H1 (cell line): ENCODE data around the gene SPRYD4. TPM values are rescaled to one million over a fixed set of nuclear protein-coding genes. Genes with fewer than 3 reads are reported as not detected.

Experiments
- ATF3 ChIP-seq: IDR thresholded peaks from 2 replicates; pipeline ENCODE4 v1.6.1; 2011; ENCODE audit warnings: low read depth, mild to moderate bottlenecking, low read length; ENCODE audit not compliant: insufficient read depth
- BACH1 ChIP-seq: IDR thresholded peaks from 2 replicates; pipeline ENCODE4 v1.6.1; 2012; ENCODE audit warnings: low read length, improper control_type of control experiment
- CHD2 ChIP-seq: IDR thresholded peaks from 2 replicates; pipeline ENCODE4 v1.6.1; 2012; ENCODE audit warnings: low read length, improper control_type of control experiment
- HDAC2 ChIP-seq, 2 experiments: fragments of 300-600 bp in 1 of 2; sonication (generic) in 1 of 2; IDR thresholded peaks; 2 replicates each; pipeline ENCODE4 v1.6.1; 2011 to 2012; ENCODE audit warnings: low read depth in 2 of 2, low read length in 2 of 2, mild to moderate bottlenecking in 2 of 2, moderate library complexity in 2 of 2, borderline replicate concordance in 1 of 2, inconsistent platforms in 1 of 2
- POLR2AphosphoS5 ChIP-seq: IDR thresholded peaks from 2 replicates; pipeline ENCODE4 v1.6.1; 2011; ENCODE audit warnings: low read depth, low read length
- RFX5 ChIP-seq: IDR thresholded peaks from 2 replicates; pipeline ENCODE4 v1.6.1; 2011; ENCODE audit warnings: low read depth, low read length, improper control_type of control experiment, borderline replicate concordance
- SRF ChIP-seq: IDR thresholded peaks from 2 replicates; pipeline ENCODE4 v1.6.1; 2011; ENCODE audit warnings: mild to moderate bottlenecking, low read depth, low read length, moderate library complexity
- TCF12 ChIP-seq: IDR thresholded peaks from 2 replicates; pipeline ENCODE4 v1.6.1; 2011; ENCODE audit warnings: low read depth, mild to moderate bottlenecking, low read length
- polyA plus RNA-seq, 7 experiments: library from polyadenylated mRNA; depleted of rRNA in 3 of 7; stranded (reverse) in 5 of 7; unstranded in 2 of 7; fragments of >200 nt in 5 of 7; fragments of 200-250 nt in 2 of 7; gene quantifications; 1 replicate in 5 of 7; 2 replicates in 1 of 7; 4 replicates in 1 of 7; pipeline versions ENCODE4 v1.2.1 to v1.2.3, GENCODE V29; 2011 to 2013; ENCODE audit warnings: missing spikeins in 2 of 7, mixed read lengths in 2 of 7
- total RNA-seq: library from RNA; stranded (reverse); fragmentation: NEBNext Ultra II Directional; extraction: Animal tissue kit (Norgen Biotek cat#: 25700); gene quantifications from 2 replicates; pipeline ENCODE4 v1.2.1, GENCODE V29; 2021
- TF ChIP-seq, protein P1 (sequence below): fragments of 300-600 bp; sonication (generic); IDR thresholded peaks from 2 replicates; pipeline ENCODE4 v1.7.1; 2012; ENCODE audit warnings: low read length, moderate library complexity, mild to moderate bottlenecking, inconsistent platforms; ENCODE audit not compliant: insufficient replicate concordance

The SPRYD4 gene
- total and polyA plus RNA-seq, 2 of the 8 experiments (the other 6 are each of a cell fraction or from before 2014, with no cell fraction given): 4.3 to 5.3 TPM

- TF ChIP-seq, protein P1, sequence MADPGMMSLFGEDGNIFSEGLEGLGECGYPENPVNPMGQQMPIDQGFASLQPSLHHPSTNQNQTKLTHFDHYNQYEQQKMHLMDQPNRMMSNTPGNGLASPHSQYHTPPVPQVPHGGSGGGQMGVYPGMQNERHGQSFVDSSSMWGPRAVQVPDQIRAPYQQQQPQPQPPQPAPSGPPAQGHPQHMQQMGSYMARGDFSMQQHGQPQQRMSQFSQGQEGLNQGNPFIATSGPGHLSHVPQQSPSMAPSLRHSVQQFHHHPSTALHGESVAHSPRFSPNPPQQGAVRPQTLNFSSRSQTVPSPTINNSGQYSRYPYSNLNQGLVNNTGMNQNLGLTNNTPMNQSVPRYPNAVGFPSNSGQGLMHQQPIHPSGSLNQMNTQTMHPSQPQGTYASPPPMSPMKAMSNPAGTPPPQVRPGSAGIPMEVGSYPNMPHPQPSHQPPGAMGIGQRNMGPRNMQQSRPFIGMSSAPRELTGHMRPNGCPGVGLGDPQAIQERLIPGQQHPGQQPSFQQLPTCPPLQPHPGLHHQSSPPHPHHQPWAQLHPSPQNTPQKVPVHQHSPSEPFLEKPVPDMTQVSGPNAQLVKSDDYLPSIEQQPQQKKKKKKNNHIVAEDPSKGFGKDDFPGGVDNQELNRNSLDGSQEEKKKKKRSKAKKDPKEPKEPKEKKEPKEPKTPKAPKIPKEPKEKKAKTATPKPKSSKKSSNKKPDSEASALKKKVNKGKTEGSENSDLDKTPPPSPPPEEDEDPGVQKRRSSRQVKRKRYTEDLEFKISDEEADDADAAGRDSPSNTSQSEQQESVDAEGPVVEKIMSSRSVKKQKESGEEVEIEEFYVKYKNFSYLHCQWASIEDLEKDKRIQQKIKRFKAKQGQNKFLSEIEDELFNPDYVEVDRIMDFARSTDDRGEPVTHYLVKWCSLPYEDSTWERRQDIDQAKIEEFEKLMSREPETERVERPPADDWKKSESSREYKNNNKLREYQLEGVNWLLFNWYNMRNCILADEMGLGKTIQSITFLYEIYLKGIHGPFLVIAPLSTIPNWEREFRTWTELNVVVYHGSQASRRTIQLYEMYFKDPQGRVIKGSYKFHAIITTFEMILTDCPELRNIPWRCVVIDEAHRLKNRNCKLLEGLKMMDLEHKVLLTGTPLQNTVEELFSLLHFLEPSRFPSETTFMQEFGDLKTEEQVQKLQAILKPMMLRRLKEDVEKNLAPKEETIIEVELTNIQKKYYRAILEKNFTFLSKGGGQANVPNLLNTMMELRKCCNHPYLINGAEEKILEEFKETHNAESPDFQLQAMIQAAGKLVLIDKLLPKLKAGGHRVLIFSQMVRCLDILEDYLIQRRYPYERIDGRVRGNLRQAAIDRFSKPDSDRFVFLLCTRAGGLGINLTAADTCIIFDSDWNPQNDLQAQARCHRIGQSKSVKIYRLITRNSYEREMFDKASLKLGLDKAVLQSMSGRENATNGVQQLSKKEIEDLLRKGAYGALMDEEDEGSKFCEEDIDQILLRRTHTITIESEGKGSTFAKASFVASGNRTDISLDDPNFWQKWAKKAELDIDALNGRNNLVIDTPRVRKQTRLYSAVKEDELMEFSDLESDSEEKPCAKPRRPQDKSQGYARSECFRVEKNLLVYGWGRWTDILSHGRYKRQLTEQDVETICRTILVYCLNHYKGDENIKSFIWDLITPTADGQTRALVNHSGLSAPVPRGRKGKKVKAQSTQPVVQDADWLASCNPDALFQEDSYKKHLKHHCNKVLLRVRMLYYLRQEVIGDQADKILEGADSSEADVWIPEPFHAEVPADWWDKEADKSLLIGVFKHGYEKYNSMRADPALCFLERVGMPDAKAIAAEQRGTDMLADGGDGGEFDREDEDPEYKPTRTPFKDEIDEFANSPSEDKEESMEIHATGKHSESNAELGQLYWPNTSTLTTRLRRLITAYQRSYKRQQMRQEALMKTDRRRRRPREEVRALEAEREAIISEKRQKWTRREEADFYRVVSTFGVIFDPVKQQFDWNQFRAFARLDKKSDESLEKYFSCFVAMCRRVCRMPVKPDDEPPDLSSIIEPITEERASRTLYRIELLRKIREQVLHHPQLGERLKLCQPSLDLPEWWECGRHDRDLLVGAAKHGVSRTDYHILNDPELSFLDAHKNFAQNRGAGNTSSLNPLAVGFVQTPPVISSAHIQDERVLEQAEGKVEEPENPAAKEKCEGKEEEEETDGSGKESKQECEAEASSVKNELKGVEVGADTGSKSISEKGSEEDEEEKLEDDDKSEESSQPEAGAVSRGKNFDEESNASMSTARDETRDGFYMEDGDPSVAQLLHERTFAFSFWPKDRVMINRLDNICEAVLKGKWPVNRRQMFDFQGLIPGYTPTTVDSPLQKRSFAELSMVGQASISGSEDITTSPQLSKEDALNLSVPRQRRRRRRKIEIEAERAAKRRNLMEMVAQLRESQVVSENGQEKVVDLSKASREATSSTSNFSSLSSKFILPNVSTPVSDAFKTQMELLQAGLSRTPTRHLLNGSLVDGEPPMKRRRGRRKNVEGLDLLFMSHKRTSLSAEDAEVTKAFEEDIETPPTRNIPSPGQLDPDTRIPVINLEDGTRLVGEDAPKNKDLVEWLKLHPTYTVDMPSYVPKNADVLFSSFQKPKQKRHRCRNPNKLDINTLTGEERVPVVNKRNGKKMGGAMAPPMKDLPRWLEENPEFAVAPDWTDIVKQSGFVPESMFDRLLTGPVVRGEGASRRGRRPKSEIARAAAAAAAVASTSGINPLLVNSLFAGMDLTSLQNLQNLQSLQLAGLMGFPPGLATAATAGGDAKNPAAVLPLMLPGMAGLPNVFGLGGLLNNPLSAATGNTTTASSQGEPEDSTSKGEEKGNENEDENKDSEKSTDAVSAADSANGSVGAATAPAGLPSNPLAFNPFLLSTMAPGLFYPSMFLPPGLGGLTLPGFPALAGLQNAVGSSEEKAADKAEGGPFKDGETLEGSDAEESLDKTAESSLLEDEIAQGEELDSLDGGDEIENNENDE: no peak
- no peak for TF ChIP-seq SRF
- TF ChIP-seq ATF3: 0 out of 2 replicates have a peak, but pooled peaks have one; percentile 41
- no peak for TF ChIP-seq TCF12
- TF ChIP-seq HDAC2 (IDR thresholded peaks at IDR 0.05; ENCODE audit: borderline replicate concordance in 1 of 2, low read depth in 2 of 2, low read length in 2 of 2): peak in 1 of 2 experiments; percentile 70; a peak in 1 of 4 replicates
- TF ChIP-seq CHD2: no peak
- peak; percentile 50; the same call in 1 of the 2 replicates for TF ChIP-seq BACH1
- peak; percentile 84 for TF ChIP-seq POLR2AphosphoS5
- TF ChIP-seq RFX5: no peak
These were observed 19.3 kb upstream of the SPRYD4 start, which contains the start of gene TIMELESS (continued) for GRCh38 chr12:56448860-56449621.
